Fibroblast of pulmonary artery (primary cell): ENCODE measurements around the gene ANKRD13D.

ENCODE experiments used
- DNase-seq: peaks from one replicate; pipeline ENCODE4 v3.0.0-alpha.2; 2010; ENCODE audit warnings: low read depth
- H3K4me3 ChIP-seq: replicated peaks from 2 replicates; pipeline ENCODE4 v1.5.1; 2011; ENCODE audit warnings: low read depth, mild to moderate bottlenecking, control low read depth, low read length, moderate library complexity
- TF ChIP-seq, protein P1 (sequence below): IDR thresholded peaks from 2 replicates; pipeline ENCODE4 v1.5.1; 2011; ENCODE audit warnings: mild to moderate bottlenecking, control low read depth, low read length, inconsistent platforms; ENCODE audit errors: missing control alignments

Gene ANKRD13D

DNA sequence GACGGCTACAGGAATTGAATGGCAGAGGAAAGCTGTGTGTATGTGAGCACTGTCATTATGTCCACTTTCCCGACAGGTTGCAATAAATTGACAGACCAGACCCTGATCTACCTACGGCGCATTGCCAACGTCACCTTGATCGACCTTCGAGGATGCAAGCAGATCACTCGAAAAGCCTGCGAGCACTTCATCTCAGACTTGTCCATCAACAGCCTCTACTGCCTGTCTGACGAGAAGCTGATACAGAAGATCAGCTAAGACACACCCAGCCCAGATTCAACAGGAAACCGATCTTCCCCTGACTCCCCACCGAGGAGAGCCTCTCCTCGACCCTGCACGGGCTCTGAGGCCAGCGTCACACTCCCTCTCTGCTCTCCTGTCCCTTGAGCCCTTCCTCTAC lies 34.3 kb upstream of the ANKRD13D start:
- TF ChIP-seq, protein P1, sequence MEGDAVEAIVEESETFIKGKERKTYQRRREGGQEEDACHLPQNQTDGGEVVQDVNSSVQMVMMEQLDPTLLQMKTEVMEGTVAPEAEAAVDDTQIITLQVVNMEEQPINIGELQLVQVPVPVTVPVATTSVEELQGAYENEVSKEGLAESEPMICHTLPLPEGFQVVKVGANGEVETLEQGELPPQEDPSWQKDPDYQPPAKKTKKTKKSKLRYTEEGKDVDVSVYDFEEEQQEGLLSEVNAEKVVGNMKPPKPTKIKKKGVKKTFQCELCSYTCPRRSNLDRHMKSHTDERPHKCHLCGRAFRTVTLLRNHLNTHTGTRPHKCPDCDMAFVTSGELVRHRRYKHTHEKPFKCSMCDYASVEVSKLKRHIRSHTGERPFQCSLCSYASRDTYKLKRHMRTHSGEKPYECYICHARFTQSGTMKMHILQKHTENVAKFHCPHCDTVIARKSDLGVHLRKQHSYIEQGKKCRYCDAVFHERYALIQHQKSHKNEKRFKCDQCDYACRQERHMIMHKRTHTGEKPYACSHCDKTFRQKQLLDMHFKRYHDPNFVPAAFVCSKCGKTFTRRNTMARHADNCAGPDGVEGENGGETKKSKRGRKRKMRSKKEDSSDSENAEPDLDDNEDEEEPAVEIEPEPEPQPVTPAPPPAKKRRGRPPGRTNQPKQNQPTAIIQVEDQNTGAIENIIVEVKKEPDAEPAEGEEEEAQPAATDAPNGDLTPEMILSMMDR = no peak
- no peak for DNase-seq
- H3K4me3 ChIP-seq = no peak overlapping the region

DNA sequence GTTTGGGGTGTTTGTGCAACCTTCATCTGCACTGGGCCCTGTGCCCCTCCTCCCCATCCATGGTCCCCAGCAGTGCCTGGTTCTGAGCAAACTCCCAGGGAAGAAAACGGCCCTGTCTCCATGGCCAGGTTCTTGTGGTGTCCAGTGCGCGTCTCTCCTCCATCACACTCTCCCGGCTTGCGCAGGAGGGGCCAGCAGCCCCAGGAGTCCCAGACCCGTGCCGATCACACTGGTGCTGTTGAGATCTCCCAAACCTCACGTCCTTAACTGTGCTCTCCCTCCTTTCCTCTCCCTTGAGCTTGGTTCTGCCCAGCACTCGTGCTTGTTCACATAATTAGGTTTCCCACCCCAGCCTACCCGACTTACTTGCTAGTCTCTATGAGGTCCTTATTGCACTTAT lies 33.8 kb upstream of the ANKRD13D start:
- TF ChIP-seq, protein P1 = no peak
- DNase-seq = no peak
- H3K4me3 ChIP-seq = no peak overlapping the region

DNA sequence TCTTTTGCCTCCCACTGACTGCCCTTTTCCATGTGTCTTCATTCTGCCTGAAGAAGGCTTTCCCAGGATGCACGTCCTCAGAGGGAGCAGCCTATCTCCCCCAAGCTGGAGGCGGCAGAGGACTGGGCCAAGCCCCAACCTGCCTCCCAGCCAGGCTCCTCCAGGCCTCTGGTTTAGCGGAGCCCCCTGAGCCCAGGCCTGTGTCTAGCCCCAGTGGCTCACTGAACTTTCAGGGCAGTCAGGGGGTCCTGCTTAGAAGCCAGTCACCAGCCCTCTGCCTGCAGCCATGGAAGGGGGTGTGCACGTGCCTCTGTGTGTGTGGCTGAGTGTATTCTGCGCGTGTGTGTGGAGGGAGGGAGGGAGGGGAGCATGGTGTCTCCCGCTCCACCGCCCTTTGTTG lies 33.2 kb upstream of the ANKRD13D start:
- TF ChIP-seq, protein P1 = no peak
- DNase-seq = no peak
- no peak overlapping the region for H3K4me3 ChIP-seq

DNA sequence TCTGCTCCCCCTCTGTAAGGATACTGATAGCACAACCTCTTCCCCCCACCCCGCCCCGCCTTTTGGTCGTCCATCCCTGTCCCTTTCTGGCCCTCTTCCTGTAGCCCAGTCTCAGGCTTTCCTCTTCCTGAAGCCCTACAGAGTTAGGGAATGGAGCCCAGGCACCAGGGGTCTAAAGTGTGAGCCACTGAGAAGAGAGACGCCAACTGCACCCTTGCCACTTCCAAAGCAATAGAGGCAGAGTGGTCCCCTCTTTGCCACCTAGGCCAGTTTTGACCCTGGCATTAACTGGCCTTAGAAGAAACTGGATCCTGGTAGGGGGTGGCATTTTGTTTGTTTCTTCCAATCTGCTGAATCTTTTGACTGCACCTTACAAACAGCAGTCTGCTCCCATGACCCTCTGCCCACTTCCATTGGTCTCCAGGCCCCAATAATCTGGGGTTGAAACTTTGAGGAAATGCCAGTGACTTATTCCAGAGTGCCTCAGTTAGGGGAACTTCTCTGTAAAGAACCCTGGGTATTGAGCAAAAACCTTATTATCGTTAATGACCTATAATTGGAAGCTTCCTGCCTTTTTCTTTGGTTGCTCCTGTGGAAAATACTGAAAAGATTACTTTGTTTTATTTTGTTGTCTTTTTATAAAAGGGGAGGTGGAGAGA lies 32.5 kb upstream of the ANKRD13D start:
- TF ChIP-seq, protein P1 = no peak
- DNase-seq = no peak
- no peak overlapping the region for H3K4me3 ChIP-seq

DNA sequence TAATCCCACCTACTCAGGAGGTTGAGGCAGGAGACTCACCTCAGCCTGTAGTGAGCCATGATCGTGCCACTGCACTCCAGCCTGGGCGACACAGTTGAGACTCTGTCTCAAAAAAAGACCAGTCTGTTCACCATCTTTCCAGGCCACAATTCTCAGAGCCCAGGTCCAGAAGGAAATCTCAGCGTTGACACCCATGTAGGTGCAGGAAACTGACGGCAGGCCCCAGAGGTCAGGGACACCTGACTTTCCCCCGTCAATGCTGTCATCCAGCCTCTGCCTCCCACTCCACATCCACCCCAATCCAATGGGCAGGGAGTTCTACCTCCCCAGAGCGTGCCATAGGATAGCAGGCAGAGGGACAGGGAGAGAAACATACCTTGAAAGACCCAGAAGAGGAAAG lies 28.7 kb upstream of the ANKRD13D start:
- DNase-seq = no peak
- no peak overlapping the region for H3K4me3 ChIP-seq
- TF ChIP-seq, protein P1 = no peak

DNA sequence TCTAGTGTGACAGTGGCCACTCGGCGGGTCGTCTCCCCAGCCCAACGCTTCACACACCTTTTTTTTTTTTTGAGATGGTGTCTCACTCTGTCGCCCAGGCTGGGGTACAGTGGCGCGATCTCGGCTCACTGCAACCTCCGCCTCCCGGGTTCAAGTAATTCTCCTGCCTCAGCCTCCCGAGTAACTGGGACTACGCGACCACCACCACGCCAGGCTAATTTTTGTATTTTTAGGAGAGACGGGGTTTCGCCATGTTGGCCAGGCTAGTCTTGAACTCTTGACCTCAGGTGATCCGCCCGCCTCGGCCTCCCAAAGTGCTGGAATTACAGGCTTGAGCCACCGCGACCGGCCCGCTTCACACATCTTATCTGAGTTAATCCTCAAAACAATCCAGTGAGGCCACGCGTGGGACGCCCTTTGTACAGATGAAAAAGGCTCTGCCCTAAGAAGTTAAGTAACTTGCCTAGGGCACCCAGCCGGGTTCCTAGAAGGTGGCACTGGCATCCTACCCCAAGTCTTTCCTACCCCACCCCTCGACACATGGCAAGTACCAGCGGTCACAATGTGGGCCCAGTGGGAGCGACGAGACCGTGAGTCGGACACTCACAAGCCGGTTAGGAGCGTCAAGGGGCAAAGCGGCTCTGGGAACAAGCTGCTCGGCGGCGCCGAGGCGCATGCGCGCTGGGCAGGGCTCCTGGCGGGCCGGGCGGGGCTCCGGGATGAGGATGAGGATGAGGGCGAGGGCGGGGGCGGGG lies 28.0 kb upstream of the ANKRD13D start:
- DNase-seq = peak; percentile 51
- H3K4me3 ChIP-seq = peak overlapping the region; percentile 42

DNA sequence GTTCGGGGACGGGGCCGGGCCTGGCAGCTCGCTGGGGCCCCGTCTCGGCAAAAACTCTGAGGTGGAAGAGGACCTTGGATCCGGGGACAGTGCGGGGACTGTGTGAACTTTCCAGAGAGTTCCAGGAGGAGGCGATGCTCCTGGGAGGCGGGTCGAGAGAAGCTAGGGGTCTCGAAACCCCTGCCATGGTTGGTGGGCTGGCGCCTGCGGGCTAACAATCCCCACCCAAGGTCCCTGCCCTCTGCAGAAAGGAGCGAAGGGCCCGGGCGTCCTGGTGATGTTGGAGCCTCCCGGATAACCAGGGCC lies 27.5 kb upstream of the ANKRD13D start:
- no peak for DNase-seq
- TF ChIP-seq, protein P1 = peak; percentile 30
- peak overlapping the region; percentile 42 for H3K4me3 ChIP-seq
